Hepatocyte (in vitro differentiated cells): ENCODE data around the gene LRMDA.

Experiments
- CTCF ChIP-seq: fragments of 200-600 bp; sonication (generic); IDR thresholded peaks from 2 replicates; pipeline ENCODE4 v1.5.1; 2016; ENCODE audit warnings: antibody characterized with exemption, mild to moderate bottlenecking; ENCODE audit not compliant: poor library complexity
- EZH2 ChIP-seq: fragments of 200-600 bp; sonication (generic); IDR thresholded peaks from 2 replicates; pipeline ENCODE4 v1.6.1; 2016; ENCODE audit warnings: antibody characterized with exemption, mild to moderate bottlenecking, borderline replicate concordance

- peak; percentile 48 for TF ChIP-seq CTCF
- TF ChIP-seq EZH2: no peak
These were observed 880.6 kb downstream of the LRMDA start for GRCh38 chr10:76311752-76312636.
